Fibroblast of skin of scalp (primary cell): ENCODE results near the gene G6PC3.

ENCODE experiments used
- DNase-seq: peaks from one replicate; pipeline ENCODE4 v3.0.0-alpha.2; 2013

The G6PC3 gene

DNA sequence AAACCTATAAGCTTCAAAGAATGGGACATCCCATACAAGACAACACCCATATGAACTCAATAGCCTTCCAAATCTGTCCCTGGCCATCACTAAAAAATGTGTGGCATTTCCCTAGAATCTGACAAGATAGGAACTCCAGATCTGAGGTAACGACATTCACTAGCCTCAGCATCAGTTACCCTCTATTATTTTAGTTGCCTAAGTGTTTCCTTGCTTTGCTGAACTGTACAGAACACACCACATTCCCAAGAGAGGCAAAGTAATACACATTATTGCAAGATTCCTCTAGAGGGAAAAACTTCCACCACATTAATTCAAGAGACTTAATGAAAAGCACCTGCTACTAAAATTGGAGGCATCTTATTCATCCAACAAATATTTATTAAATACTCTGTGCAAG is 9.1 kb upstream of the G6PC3 start:
- DNase-seq, result peak; percentile 67

DNA sequence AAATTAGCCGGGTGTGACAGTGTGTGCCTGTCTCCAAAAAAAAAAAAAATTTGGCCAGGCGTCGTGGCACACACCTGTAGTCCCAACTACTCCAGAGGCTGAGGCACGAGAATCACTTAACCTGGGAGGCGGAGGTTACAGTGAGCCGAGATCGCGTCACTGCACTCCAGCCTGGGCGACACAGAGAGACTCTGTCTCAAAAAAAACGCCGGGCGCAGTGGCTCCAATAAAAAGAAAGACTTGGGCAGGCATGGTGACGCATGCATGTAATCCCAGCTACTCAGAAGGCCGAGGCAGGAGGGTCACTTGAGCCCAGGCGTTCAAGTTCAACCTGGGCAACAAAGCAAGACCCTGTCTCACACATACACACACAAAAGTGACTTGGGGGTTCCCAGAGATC is 7.7 kb upstream of the G6PC3 start:
- no peak for DNase-seq

DNA sequence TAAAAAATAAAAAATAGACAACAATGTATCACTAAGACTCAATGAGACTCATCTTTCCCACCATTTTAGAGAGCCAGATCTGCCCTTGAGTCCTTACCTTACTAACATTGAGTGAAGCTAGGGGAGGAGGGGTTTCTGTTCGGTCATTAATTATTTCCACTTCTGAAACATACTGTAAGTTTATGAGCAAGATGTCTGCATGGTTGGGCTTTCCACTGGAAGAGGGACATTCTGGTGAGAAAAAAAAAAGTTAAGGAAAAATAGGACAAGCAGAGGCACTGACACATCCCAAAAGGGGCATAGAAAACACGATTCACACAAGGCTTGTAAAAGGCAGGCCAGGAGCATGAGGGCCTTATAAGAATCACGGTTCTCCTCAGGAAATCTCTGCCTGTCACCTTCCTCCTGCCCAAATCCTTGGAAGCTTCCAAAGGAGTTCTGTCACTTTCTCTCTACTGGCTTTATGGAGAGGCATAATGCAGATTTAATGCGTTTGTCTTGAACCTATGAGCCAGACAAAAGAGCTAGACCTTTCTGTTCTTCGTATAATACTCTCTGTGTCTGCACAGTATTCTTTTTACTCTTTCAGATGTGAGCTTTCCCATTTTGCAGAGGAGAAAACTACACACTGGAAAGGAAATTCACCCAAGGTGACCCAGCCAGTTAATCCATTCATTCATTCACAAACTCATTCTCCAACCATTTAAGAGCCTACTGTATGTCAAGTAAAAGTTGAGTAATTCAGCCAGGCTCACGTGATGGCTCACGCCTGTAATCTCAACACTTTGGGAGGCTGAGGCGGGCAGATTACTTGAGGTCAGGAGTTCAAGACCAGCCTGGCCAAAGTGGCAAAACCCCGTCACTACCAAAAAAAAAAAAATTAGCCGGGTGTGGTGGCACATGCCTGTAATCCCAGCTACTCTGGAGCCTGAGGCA is 6.6 kb upstream of the G6PC3 start:
- DNase-seq, result no peak

DNA sequence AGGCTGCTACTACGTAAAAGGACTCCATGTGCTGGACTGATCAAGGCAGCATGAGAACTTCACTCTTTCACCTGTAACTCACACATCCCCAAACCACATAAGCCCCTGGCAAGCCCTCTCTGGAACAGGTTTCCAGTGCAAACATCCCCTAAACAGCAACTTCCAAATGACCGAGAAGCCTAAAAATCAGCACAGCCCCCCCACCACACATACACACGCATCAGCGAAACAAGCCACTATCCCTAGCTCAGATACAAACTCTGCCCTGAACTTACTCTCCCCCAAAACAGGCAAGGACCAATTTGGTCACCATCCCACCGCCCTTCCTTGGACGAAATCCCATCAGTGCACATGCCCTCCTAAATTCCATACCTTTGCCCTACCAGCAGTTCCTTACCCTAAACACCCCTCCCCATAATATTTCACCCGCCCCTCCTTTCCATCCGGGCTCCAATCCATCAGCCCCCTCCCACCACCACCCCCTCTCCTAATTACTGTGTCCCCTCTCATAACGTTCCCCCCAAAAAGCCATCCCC is 4.8 kb upstream of the G6PC3 start:
- no peak for DNase-seq

DNA sequence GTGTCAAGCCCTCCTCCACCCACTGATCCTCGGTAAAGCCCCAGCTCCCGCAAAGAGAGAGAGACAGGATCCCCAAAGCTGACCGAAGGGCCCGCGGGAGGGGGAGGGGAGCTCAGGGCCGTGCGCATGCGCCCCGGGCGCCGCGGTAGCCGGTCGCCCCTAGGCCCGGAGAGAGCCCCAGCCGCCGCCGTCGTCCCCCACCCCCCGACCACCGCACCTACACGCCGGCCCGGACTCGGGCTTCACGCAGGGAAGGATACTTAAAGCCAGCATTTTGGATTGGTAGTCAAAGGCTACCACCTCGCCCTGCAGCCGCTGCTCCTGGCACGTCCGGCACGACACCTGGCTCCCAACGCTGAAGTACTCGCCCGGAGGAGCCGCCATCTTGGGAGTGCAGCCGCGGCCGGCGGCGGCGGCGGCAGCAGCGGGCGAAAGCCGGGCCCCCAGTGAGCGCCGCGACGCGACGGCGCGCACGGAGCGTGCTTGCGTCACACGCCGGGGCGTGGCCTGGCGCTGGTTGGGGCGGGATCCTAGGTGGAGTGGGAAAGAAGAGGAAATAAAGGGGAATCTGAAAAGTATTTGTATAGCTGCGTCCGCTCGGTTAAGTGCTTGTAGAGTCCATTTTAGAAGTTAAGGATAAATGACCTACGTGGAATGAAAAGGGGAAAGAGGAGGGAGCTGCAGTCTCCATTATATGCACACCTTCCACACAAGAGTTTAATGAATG is 4.2 kb upstream of the G6PC3 start, which contains the start of gene LSM12:
TSS of gene LSM12 (minus strand) at position 468 of the 727 bp plus-strand sequence. CDS start at position 384, 84 bp downstream.
- DNase-seq, result peak; percentile 92

DNA sequence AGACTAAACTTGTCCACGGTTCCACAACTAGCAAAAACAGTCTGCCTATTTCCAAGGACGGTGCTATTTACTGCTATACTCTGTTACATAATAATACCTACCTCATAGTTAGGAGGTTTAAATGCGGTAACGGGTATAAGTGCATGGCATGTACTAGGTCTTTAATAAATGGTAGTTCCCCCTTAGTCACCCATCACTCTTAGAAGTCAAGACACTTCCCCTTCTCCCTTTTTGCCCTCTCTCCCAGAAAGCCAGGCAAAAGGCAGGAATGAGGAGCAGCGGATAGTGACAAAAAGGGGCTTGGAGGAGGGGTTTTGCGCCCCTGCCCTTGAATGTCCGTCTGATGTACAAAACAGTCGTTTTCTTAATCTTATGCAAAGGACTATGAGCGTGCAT is 3.0 kb upstream of the G6PC3 start:
- DNase-seq, result no peak

DNA sequence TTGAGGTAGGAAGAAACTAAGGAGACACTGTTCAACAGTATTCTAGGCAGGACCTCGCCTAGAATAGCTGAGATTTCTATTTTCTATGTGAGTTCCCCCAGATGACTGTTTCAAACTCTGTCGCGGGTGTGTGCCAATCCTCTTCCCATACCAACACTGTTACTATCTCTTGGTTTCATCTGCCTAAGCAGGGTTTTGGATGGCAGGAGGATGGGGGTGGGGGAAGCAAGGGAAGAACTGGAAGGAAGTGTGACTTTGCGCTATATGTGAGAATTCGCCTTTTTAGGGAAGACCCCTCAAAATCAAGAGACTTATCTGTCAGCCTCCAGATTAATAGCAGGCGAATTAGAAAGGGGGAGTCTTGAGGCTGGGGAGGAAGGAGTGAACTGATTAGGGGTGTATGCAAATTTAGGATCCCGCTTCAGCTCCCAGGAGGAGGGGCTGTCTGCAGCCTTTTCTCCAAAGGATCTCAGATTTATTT is 521 bp upstream of the G6PC3 start:
- DNase-seq, result peak; percentile 44

- DNase-seq, result peak; percentile 86
Measured at GRCh38 chr17:44071198-44071520, 624 bp downstream of the G6PC3 start.

DNA sequence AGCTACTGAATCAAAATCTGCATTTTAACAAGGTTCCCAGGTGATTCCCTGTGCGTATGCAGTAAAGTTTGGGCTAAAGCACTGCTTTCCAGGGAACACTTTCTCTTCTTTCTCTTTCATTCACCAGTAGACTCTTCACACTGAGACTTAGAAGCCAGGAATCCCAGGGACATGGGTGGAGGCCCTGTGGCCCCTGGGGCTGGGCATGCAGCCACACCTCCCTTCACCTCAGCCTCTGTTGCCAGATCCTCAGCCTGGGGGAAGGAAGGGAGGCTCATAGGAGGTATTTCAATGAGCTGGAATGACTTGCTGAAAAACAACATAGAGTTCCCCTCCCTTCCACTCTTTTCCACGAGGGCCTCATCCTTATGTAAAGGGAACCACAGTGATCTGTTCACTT is 1.2 kb downstream of the G6PC3 start:
- DNase-seq, result no peak

DNA sequence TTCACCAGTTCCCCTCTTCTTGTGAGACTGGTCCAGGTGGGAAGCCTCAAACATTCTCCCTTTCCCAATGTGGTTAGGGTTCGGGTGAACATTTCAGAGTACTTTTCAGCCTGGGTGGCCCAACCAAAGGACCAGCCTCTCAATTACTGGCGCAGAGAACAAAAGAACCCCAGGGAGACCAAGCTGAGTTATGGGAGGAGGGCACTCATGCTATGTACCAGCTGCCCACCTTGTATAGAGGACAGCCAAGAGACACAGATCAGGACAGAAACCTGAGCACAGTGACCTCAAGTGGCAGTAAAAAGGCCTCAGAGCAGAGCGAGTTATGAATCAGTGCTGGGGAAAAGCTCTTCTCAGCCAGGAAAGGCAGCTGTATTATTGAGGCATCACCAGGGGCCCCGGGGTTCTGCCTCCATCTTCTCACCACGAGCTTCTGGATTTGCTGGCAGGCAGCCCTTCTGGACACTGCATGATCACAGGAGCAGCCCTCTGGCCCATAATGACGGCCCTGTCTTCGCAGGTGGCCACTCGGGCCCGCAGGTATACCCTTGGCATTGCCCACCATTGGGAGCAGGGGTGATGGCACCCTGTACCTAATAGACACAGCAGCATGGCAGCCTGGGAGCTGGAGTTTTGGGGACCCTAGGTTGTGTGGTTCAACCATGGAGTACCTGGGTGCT is 3.8 kb downstream of the G6PC3 start:
- DNase-seq, result no peak

GRCh38 chr17:44074911-44075285 is 4.4 kb downstream of the G6PC3 start:
- no peak for DNase-seq

DNA sequence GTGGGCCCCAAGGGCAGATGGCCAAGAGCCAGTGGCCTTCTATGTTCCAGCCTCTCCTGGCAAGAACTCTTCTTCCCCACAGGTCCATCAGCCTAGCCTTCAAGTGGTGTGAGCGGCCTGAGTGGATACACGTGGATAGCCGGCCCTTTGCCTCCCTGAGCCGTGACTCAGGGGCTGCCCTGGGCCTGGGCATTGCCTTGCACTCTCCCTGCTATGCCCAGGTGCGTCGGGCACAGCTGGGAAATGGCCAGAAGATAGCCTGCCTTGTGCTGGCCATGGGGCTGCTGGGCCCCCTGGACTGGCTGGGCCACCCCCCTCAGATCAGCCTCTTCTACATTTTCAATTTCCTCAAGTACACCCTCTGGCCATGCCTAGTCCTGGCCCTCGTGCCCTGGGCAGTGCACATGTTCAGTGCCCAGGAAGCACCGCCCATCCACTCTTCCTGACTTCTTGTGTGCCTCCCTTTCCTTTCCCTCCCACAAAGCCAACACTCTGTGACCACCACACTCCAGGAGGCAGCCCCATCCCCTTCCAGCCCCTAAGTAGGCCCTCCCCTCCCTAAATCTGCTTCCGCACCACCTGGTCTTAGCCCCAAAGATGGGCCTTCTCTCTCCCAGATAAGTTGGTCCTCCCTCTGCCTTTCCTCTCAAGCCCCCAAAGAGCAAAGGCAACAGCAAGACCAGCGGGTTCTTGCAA is 5.2 kb downstream of the G6PC3 start:
- no peak for DNase-seq

GRCh38 chr17:44076716-44077594 is 6.4 kb downstream of the G6PC3 start:
- DNase-seq, result no peak

DNA sequence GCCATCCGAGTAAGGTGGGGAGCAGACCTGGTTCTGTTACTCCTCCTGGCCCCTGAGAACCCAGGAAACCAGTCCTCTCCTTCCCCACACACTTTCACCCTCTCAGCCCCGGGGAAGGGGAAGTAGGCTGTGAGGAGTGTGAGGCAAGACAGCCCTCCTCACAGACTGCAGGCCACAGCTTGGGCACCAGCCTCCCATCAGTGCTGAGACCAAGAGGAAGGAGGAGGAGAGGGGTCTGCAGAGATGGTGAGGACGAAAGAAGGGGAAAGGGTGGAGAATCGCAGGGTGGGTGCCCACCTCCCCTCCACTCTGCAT is 7.0 kb downstream of the G6PC3 start:
- no peak for DNase-seq

DNA sequence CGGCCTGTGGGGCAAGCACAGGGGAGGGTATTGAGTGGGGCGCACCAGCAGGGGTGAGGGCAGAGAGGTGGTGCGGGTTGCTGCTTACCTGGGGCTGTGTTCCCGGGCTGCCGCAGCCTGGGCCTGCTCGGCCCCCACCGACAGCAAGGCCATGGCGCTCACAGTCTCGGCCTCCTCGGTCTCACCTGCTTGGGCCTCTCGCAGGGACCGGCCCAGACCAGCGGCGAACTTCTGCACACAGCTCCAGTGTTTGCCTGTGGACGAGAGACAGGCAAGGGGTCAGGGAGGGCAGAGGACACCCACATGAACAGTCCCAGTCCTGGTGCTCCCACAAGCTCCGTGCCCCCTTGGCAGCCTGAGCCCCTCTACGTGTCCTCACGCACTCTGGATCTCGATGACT is 7.9 kb downstream of the G6PC3 start:
- DNase-seq, result no peak

- no peak for DNase-seq
Measured at GRCh38 chr17:44079877-44080821, 9.6 kb downstream of the G6PC3 start.

DNA sequence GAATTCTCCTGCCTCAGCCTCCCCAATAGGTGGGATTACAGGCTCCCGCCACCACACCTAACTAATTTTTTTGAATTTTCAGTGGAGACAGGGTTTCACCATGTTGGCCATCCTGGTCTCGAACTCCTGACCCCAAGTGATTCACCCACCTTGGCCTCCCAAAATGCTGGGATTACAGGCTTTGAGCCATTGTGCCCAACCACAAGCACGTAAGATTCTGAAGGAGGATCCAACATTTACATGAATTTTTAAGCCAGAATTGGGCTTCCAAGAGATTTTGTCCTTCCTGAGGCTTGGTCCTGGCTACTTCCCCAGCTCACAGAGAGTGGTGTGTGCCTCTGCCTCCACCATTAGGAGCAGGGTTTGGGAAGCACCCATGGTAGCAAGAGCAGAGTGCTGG is 11.1 kb downstream of the G6PC3 start:
- DNase-seq, result no peak

- no peak for DNase-seq
Measured at GRCh38 chr17:44082256-44082927, 11.9 kb downstream of the G6PC3 start.

DNA sequence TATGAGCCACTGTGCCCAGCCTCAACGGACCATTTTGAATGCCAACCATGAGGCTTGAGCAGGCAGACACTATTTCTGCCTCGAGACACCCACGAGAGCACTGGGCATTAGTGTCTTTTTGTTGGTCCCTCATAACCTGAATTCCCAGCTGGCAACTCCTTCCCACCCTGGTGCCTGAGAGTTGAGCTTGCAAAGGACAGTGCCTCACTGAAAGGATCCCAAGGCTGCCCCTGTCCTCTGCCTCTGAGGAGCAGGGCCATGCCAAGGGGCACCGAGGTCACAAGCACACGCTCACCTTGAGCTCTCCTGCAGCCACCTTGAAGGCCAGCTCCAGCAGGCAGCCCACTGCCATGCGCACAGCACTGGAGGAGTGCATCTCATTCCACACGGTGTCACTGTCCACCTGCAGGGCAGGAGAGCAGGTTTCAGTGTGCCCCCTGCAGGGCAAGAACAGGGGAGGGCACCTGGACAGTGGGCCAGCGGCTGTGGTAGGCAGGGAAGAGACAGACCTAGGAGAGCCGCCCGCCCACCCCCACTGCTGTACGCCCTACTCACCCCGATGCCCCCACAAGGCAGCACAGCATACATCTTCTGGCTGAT is 12.8 kb downstream of the G6PC3 start:
- DNase-seq, result no peak
